ENCODE measurements around the gene KIAA1217. TPM values are rescaled to one million over a fixed set of nuclear protein-coding genes. Genes with fewer than 3 reads are reported as not detected.
"Not testable (repeated sequence)": the region's sequence is repeated elsewhere in the genome, so short reads cannot be mapped to it uniquely, and the experiment has no call there.

The KIAA1217 gene
- total RNA-seq, 1 experiment from 2014 or later, result 1.5 TPM

GRCh38 chr10:24344279-24344678 is 135.3 kb downstream of the KIAA1217 start:
- in situ Hi-C loops (cut with HindIII; ENCODE audit: low pct_unique_long_range_greater_than_20kb, low sequenced_read_pairs), result no loop called here
- DNase-seq (ENCODE audit: low read depth, low spot score), result peak; percentile 57

- in situ Hi-C loops (cut with HindIII; ENCODE audit: low pct_unique_long_range_greater_than_20kb, low sequenced_read_pairs), result no loop called here
- DNase-seq (ENCODE audit: low read depth, low spot score), result no peak
Measured at GRCh38 chr10:24344695-24345463, 135.9 kb downstream of the KIAA1217 start.

- DNase-seq (ENCODE audit: low read depth, low spot score), result no peak
- in situ Hi-C loops (cut with HindIII; ENCODE audit: low pct_unique_long_range_greater_than_20kb, low sequenced_read_pairs), result no loop called here
Measured at GRCh38 chr10:24346877-24347519, 138.1 kb downstream of the KIAA1217 start.

- peak; percentile 10 for DNase-seq (ENCODE audit: low read depth, low spot score)
- in situ Hi-C loops (cut with HindIII; ENCODE audit: low pct_unique_long_range_greater_than_20kb, low sequenced_read_pairs), result no loop called here
Measured at GRCh38 chr10:24349379-24350001, 140.6 kb downstream of the KIAA1217 start.

- no peak for DNase-seq (ENCODE audit: low read depth, low spot score)
Measured at GRCh38 chr10:24350070-24350921, 141.4 kb downstream of the KIAA1217 start.

GRCh38 chr10:24350922-24351225 is 141.9 kb downstream of the KIAA1217 start:
- in situ Hi-C loops (cut with HindIII; ENCODE audit: low pct_unique_long_range_greater_than_20kb, low sequenced_read_pairs); DNase-seq (ENCODE audit: low read depth, low spot score): not testable (repeated sequence)

More at GRCh38 chr10:24350070-24350921, 141.4 kb downstream of the KIAA1217 start:
- in situ Hi-C loops (cut with HindIII; ENCODE audit: low pct_unique_long_range_greater_than_20kb, low sequenced_read_pairs), result no loop called here

- in situ Hi-C loops (cut with HindIII; ENCODE audit: low pct_unique_long_range_greater_than_20kb, low sequenced_read_pairs), result no loop called here
- no peak for DNase-seq (ENCODE audit: low read depth, low spot score)
Measured at GRCh38 chr10:24351961-24352360, 143.0 kb downstream of the KIAA1217 start.

- in situ Hi-C loops (cut with HindIII; ENCODE audit: low pct_unique_long_range_greater_than_20kb, low sequenced_read_pairs), result no loop called here
- DNase-seq (ENCODE audit: low read depth, low spot score), result no peak
Measured at GRCh38 chr10:24352399-24352798, 143.5 kb downstream of the KIAA1217 start.

GRCh38 chr10:24353319-24353718 is 144.4 kb downstream of the KIAA1217 start:
- in situ Hi-C loops (cut with HindIII; ENCODE audit: low pct_unique_long_range_greater_than_20kb, low sequenced_read_pairs), result no loop called here
- DNase-seq (ENCODE audit: low read depth, low spot score), result no peak

GRCh38 chr10:24355056-24355688 is 146.2 kb downstream of the KIAA1217 start:
- no peak for DNase-seq (ENCODE audit: low read depth, low spot score)
- in situ Hi-C loops (cut with HindIII; ENCODE audit: low pct_unique_long_range_greater_than_20kb, low sequenced_read_pairs), result no loop called here

GRCh38 chr10:24357344-24358004 is 148.5 kb downstream of the KIAA1217 start:
- no peak for DNase-seq (ENCODE audit: low read depth, low spot score)
- in situ Hi-C loops (cut with HindIII; ENCODE audit: low pct_unique_long_range_greater_than_20kb, low sequenced_read_pairs), result no loop called here

GRCh38 chr10:24358022-24358421 is 149.1 kb downstream of the KIAA1217 start:
- no peak for DNase-seq (ENCODE audit: low read depth, low spot score)
- in situ Hi-C loops (cut with HindIII; ENCODE audit: low pct_unique_long_range_greater_than_20kb, low sequenced_read_pairs), result no loop called here

GRCh38 chr10:24360282-24361127 is 151.6 kb downstream of the KIAA1217 start:
- in situ Hi-C loops (cut with HindIII; ENCODE audit: low pct_unique_long_range_greater_than_20kb, low sequenced_read_pairs), result no loop called here

GRCh38 chr10:24363070-24363469 is 154.1 kb downstream of the KIAA1217 start:
- no peak for DNase-seq (ENCODE audit: low read depth, low spot score)
- in situ Hi-C loops (cut with HindIII; ENCODE audit: low pct_unique_long_range_greater_than_20kb, low sequenced_read_pairs), result no loop called here

More at GRCh38 chr10:24360282-24361127, 151.6 kb downstream of the KIAA1217 start:
- peak; percentile 76 for DNase-seq (ENCODE audit: low read depth, low spot score)

GRCh38 chr10:24367688-24368087 is 158.8 kb downstream of the KIAA1217 start:
- in situ Hi-C loops (cut with HindIII; ENCODE audit: low pct_unique_long_range_greater_than_20kb, low sequenced_read_pairs), result no loop called here
- no peak for DNase-seq (ENCODE audit: low read depth, low spot score)

- in situ Hi-C loops (cut with HindIII; ENCODE audit: low pct_unique_long_range_greater_than_20kb, low sequenced_read_pairs), result no loop called here
- DNase-seq (ENCODE audit: low read depth, low spot score), result no peak
Measured at GRCh38 chr10:24370877-24371276, 161.9 kb downstream of the KIAA1217 start.
